Endodermal cell (in vitro differentiated cells): ENCODE results near the gene SNPH. TPM values are rescaled to one million over a fixed set of nuclear protein-coding genes. Genes with fewer than 3 reads are reported as not detected.

Source experiments
- DNase-seq: peaks from one replicate; pipeline ENCODE4 v3.0.0-alpha.2; 2017
- H3K27ac ChIP-seq: 2 replicates; pipeline ENCODE4 v1.5.1; 2013; ENCODE audit warnings: mild to moderate bottlenecking, low read depth, low read length, moderate library complexity
- H3K27me3 ChIP-seq: 2 replicates; pipeline ENCODE4 v1.6.1; 2013; ENCODE audit warnings: mild to moderate bottlenecking, low read length, moderate library complexity; ENCODE audit not compliant: insufficient read depth, control insufficient read depth, poor library complexity, severe bottlenecking
- H3K36me3 ChIP-seq: 2 replicates; pipeline ENCODE4 v1.7.0; 2013; ENCODE audit warnings: mild to moderate bottlenecking, low read length, moderate library complexity; ENCODE audit not compliant: control insufficient read depth, insufficient read depth
- H3K4me1 ChIP-seq: one replicate; pipeline ENCODE4 v1.7.0; 2013; ENCODE audit warnings: low read length; ENCODE audit not compliant: control insufficient read depth, insufficient read depth
- H3K4me3 ChIP-seq: 2 replicates; pipeline ENCODE4 v1.5.1; 2013; ENCODE audit warnings: mild to moderate bottlenecking, low read length, moderate library complexity
- H3K9ac ChIP-seq: 2 replicates; pipeline ENCODE4 v1.6.1; 2013; ENCODE audit warnings: mild to moderate bottlenecking, low read length, moderate library complexity; ENCODE audit not compliant: poor library complexity, severe bottlenecking; ENCODE audit errors: extremely low read depth
- H3K9me3 ChIP-seq: 2 replicates; pipeline ENCODE4 v1.6.1; 2013; ENCODE audit warnings: mild to moderate bottlenecking, low read length, moderate library complexity; ENCODE audit not compliant: control insufficient read depth
- H3K27ac Mint-ChIP-seq: 2 replicates; pipeline ENCODE4 v1.8.0; 2020; ENCODE audit warnings: mixed read lengths
- H3K27me3 Mint-ChIP-seq: 2 replicates; pipeline ENCODE4 v1.8.0; 2021; ENCODE audit warnings: mild to moderate bottlenecking, mixed read lengths; ENCODE audit not compliant: insufficient read depth
- H3K36me3 Mint-ChIP-seq: 2 replicates; pipeline ENCODE4 v1.8.0; 2020; ENCODE audit warnings: low read depth, mixed read lengths
- H3K4me1 Mint-ChIP-seq: 2 replicates; pipeline ENCODE4 v1.8.0; 2020; ENCODE audit warnings: mixed read lengths
- H3K4me3 Mint-ChIP-seq: 2 replicates; pipeline ENCODE4 v1.8.0; 2020; ENCODE audit warnings: mild to moderate bottlenecking, moderate library complexity, mixed read lengths
- H3K9me3 Mint-ChIP-seq: 2 replicates; pipeline ENCODE4 v1.8.0; 2020; ENCODE audit warnings: mild to moderate bottlenecking, mixed read lengths
- CTCF ChIP-seq: fragments of 200-600 bp; sonication (generic); conservative IDR thresholded peaks from 2 replicates; pipeline ENCODE4 v1.5.0; 2021; ENCODE audit warnings: antibody characterized with exemption, mild to moderate bottlenecking
- WGBS, 2 experiments: methylation state at CpG; one replicate each; pipeline versions ENCODE4 v1.1.5 to v1.1.7; 2013; ENCODE audit warnings: missing lambda C conversion rate in 2 of 2, mixed read lengths in 1 of 2; ENCODE audit not compliant: insufficient coverage in 1 of 2, insufficient read length in 1 of 2; 5-methylcytosine and 5-hydroxymethylcytosine counted together
- total RNA-seq, 2 donors: library from RNA; stranded (reverse); fragmentation: NEBNext Ultra II Directional in 1 of 2; extraction: Animal tissue kit (Norgen Biotek cat#: 25700) in 1 of 2; gene quantifications; 2 replicates in 1 of 2; 3 replicates in 1 of 2; pipeline ENCODE4 v1.2.1, GENCODE V29; 2021

Gene SNPH
- total RNA-seq, 2 donors from 2014 or later, result 2.2 to 4.9 TPM

- Histone ChIP-seq H3K9ac (no peak overlapping the region), H3K4me1 (peaks cover under 1% of the 10 kb centered on the region), H3K9me3 (no peaks in the 10 kb centered on the region), H3K27ac (no peak overlapping the region), H3K27me3 (no peaks in the 10 kb centered on the region), H3K4me3 (no peak overlapping the region), H3K36me3 (no peaks in the 10 kb centered on the region)
- H3K4me3 Mint-ChIP-seq, result no peak overlapping the region
- 94 to 95% methylated on average over 12 to 20 of the region's 20 CpGs for WGBS, 2 experiments
- no peaks in the 10 kb centered on the region for H3K27me3 Mint-ChIP-seq
- H3K36me3 Mint-ChIP-seq, result peaks cover 5% of the 10 kb centered on the region
- DNase-seq, result no peak
- TF ChIP-seq CTCF, result no peak
- H3K9me3 Mint-ChIP-seq, result no peaks in the 10 kb centered on the region
- H3K27ac Mint-ChIP-seq, result no peak overlapping the region
- H3K4me1 Mint-ChIP-seq, result peaks cover 3% of the 10 kb centered on the region
Observed at GRCh38 chr20:1295276-1295930, 29.3 kb downstream of the SNPH start.

- no peak for TF ChIP-seq CTCF
- H3K4me1 ChIP-seq, result peaks cover 6% of the 10 kb centered on the region
- Mint-ChIP-seq H3K9me3 (no peaks in the 10 kb centered on the region), H3K36me3 (peaks cover 5% of the 10 kb centered on the region), H3K27me3 (no peaks in the 10 kb centered on the region), H3K27ac (no peak overlapping the region), H3K4me1 (peaks cover 6% of the 10 kb centered on the region), H3K4me3 (no peak overlapping the region)
- H3K27me3 ChIP-seq, result no peaks in the 10 kb centered on the region
- DNase-seq, result no peak
- no peak overlapping the region for H3K27ac ChIP-seq
- H3K36me3 ChIP-seq, result no peaks in the 10 kb centered on the region
- H3K9ac ChIP-seq, result no peak overlapping the region
- 93 to 100% methylated on average over 2 to 20 of the region's 20 CpGs for WGBS, 2 experiments
- no peak overlapping the region for H3K4me3 ChIP-seq
- no peaks in the 10 kb centered on the region for H3K9me3 ChIP-seq
Observed at GRCh38 chr20:1296117-1296610, 30.1 kb downstream of the SNPH start.

GRCh38 chr20:1296922-1297321 lies 30.8 kb downstream of the SNPH start:
- H3K36me3 ChIP-seq, result no peaks in the 10 kb centered on the region
- 75 to 89% methylated on average over 11 to 14 of the region's 14 CpGs for WGBS, 2 experiments
- no peaks in the 10 kb centered on the region for H3K27me3 ChIP-seq
- H3K27ac Mint-ChIP-seq, result no peak overlapping the region
- H3K36me3 Mint-ChIP-seq, result peaks cover 5% of the 10 kb centered on the region
- H3K9ac ChIP-seq, result no peak overlapping the region
- TF ChIP-seq CTCF, result no peak
- H3K4me3 ChIP-seq, result no peak overlapping the region
- H3K9me3 Mint-ChIP-seq, result no peaks in the 10 kb centered on the region
- no peak overlapping the region for H3K27ac ChIP-seq
- peaks cover 6% of the 10 kb centered on the region for H3K4me1 ChIP-seq
- peaks cover 8% of the 10 kb centered on the region for H3K4me1 Mint-ChIP-seq
- no peak for DNase-seq
- no peak overlapping the region for H3K4me3 Mint-ChIP-seq
- no peaks in the 10 kb centered on the region for H3K9me3 ChIP-seq
- no peaks in the 10 kb centered on the region for H3K27me3 Mint-ChIP-seq
